ENCODE results near the gene ARFGAP3.

The ARFGAP3 gene

GRCh38 chr22:42883970-42884369 lies 26.9 kb upstream of the ARFGAP3 start:
- DNase-seq (ENCODE audit: low read depth), result no peak

- DNase-seq (ENCODE audit: low read depth), result no peak
Observed at GRCh38 chr22:42883121-42883520, 26.0 kb upstream of the ARFGAP3 start.

GRCh38 chr22:42881982-42882656 lies 25.0 kb upstream of the ARFGAP3 start:
- no peak for DNase-seq (ENCODE audit: low read depth)

GRCh38 chr22:42881298-42881697 lies 24.2 kb upstream of the ARFGAP3 start:
- no peak for DNase-seq (ENCODE audit: low read depth)

- no peak for DNase-seq (ENCODE audit: low read depth)
Observed at GRCh38 chr22:42880815-42881214, 23.7 kb upstream of the ARFGAP3 start.

GRCh38 chr22:42879371-42880021 lies 22.4 kb upstream of the ARFGAP3 start:
- DNase-seq (ENCODE audit: low read depth), result no peak

- DNase-seq (ENCODE audit: low read depth), result no peak
Observed at GRCh38 chr22:42878561-42879305, 21.7 kb upstream of the ARFGAP3 start.

GRCh38 chr22:42877597-42878340 lies 20.7 kb upstream of the ARFGAP3 start:
- no peak for DNase-seq (ENCODE audit: low read depth)

- no peak for DNase-seq (ENCODE audit: low read depth)
Observed at GRCh38 chr22:42877158-42877557, 20.1 kb upstream of the ARFGAP3 start.

GRCh38 chr22:42876041-42876440 lies 19.0 kb upstream of the ARFGAP3 start:
- no peak for DNase-seq (ENCODE audit: low read depth)

GRCh38 chr22:42874010-42874409 lies 16.9 kb upstream of the ARFGAP3 start:
- no peak for DNase-seq (ENCODE audit: low read depth)

- no peak for DNase-seq (ENCODE audit: low read depth)
Observed at GRCh38 chr22:42873356-42873755, 16.3 kb upstream of the ARFGAP3 start.

GRCh38 chr22:42872821-42873220 lies 15.7 kb upstream of the ARFGAP3 start:
- no peak for DNase-seq (ENCODE audit: low read depth)

GRCh38 chr22:42871146-42872050 lies 14.3 kb upstream of the ARFGAP3 start:
- no peak for DNase-seq (ENCODE audit: low read depth)

GRCh38 chr22:42869888-42870480 lies 12.9 kb upstream of the ARFGAP3 start:
- no peak for DNase-seq (ENCODE audit: low read depth)

GRCh38 chr22:42869463-42869862 lies 12.4 kb upstream of the ARFGAP3 start:
- DNase-seq (ENCODE audit: low read depth), result no peak

GRCh38 chr22:42868751-42869251 lies 11.7 kb upstream of the ARFGAP3 start:
- DNase-seq (ENCODE audit: low read depth), result no peak

- DNase-seq (ENCODE audit: low read depth), result no peak
Observed at GRCh38 chr22:42866100-42866499, 9.0 kb upstream of the ARFGAP3 start.

- DNase-seq (ENCODE audit: low read depth), result no peak
Observed at GRCh38 chr22:42865536-42865935, 8.5 kb upstream of the ARFGAP3 start.

GRCh38 chr22:42863349-42863961 lies 6.4 kb upstream of the ARFGAP3 start:
- DNase-seq (ENCODE audit: low read depth), result no peak
